ENCODE results near the gene PGM2. TPM values are rescaled to one million over a fixed set of nuclear protein-coding genes. Genes with fewer than 3 reads are reported as not detected.
A peak's percentile ranks its signal among the peaks of the same experiment; 100 is the strongest.
"Not testable (repeated sequence)": the region's sequence is repeated elsewhere in the genome, so short reads cannot be mapped to it uniquely, and the experiment has no call there.

PGM2 gene
- total and polyA plus RNA-seq, 4 donors: 4.0 to 11.9 (median 7.9) TPM

DNA sequence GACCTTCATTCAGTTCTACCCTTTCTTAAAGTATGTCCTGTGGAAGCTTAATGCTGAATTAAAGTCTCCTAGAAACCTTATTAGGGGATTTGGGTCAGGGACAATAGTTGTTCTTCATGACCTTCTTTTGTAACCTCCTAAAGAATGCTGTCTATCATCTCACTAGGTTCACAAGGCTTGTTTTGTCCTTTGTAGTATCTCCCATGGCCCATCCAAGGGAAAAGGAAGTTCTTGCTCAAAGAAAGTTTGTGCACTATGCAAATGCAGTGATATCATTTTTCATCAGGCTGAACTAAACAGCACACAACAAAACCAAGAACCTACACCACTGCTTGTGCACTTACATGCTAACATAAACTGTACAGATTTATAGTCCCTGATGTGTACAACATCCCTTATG is 46.6 kb upstream of the PGM2 start:
- Histone ChIP-seq H3K27ac (ENCODE audit: low read depth in 1 of 2, low read length in 2 of 2) (no peak overlapping the region), H3K4me1 (ENCODE audit: control insufficient read depth in 4 of 4, insufficient read depth in 4 of 4, low read length in 3 of 4) (no peaks in the 10 kb centered on the region), H3K4me3 (ENCODE audit: low read depth in 1 of 3, low read length in 3 of 3) (no peak overlapping the region), H3K9ac (ENCODE audit: low read depth in 1 of 2, low read length in 2 of 2) (no peak overlapping the region), H3K27me3 (ENCODE audit: control insufficient read depth in 4 of 4, insufficient read depth in 4 of 4, low read length in 3 of 4) (no peaks in the 10 kb centered on the region), H3K9me3 (ENCODE audit: control insufficient read depth in 4 of 4, low read length in 3 of 4) (no peaks in the 10 kb centered on the region), H3K36me3 (ENCODE audit: control insufficient read depth in 4 of 4, insufficient read depth in 3 of 4, low read depth in 1 of 4, low read length in 3 of 4) (no peaks in the 10 kb centered on the region)
- no peak for DNase-seq (ENCODE audit: low spot score)
- TF ChIP-seq ZBTB33 (IDR thresholded peaks at IDR 0.05): no peak
- TF ChIP-seq, protein P1, sequence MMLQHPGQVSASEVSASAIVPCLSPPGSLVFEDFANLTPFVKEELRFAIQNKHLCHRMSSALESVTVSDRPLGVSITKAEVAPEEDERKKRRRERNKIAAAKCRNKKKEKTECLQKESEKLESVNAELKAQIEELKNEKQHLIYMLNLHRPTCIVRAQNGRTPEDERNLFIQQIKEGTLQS (IDR thresholded peaks at IDR 0.05): no peak

DNA sequence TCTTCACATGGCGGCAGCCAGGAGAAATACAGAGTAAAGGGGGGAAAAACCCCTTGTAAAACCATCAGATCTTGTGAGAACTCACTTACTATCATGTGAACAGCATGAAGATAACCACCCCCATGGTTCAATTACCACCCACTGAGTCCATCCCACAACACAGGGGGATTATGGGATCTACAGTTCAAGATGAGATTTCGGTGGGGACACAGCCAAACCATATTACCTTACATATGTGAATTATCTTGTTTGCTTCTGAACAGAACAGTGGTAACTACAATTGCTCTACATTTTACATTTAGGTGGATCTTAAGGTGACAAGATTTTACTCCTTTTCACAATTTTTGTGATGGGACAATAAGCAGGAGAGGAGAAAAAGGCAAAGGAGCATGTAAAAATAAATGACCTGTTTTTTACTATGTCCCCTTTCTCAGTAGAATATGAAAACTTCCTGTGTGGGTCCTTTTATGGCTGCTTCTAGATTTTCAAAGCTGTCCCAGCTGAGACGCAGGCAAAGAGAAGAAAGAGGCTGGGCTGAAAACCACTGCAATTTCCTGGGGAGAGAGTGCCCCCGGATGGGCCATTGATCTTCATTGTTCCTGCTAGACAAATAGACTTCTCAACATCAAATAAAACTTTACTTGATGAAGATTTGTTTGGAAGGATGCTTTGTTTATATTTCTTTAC is 45.9 kb upstream of the PGM2 start:
- TF ChIP-seq RAD21 (IDR thresholded peaks at IDR 0.05) (peak; percentile 57 to 63), RXRA (IDR thresholded peaks at IDR 0.05) (no peak), FOXA1 (IDR thresholded peaks at IDR 0.05) (no peak)
- Histone ChIP-seq H3K9ac (ENCODE audit: low read depth in 1 of 2, low read length in 2 of 2) (no peak overlapping the region), H3K4me3 (ENCODE audit: low read depth in 1 of 3, low read length in 3 of 3) (no peak overlapping the region), H3K27ac (ENCODE audit: low read depth in 1 of 2, low read length in 2 of 2) (no peak overlapping the region), H3K9me3 (ENCODE audit: control insufficient read depth in 4 of 4, low read length in 3 of 4) (no peaks in the 10 kb centered on the region), H3K36me3 (ENCODE audit: control insufficient read depth in 4 of 4, insufficient read depth in 3 of 4, low read depth in 1 of 4, low read length in 3 of 4) (no peaks in the 10 kb centered on the region), H3K27me3 (ENCODE audit: control insufficient read depth in 4 of 4, insufficient read depth in 4 of 4, low read length in 3 of 4) (no peaks in the 10 kb centered on the region), H3K4me1 (ENCODE audit: control insufficient read depth in 4 of 4, insufficient read depth in 4 of 4, low read length in 3 of 4) (no peaks in the 10 kb centered on the region)
- no peak for DNase-seq (ENCODE audit: low spot score)
- WGBS: 59% methylated on average over 4 of the region's 4 CpGs

- no peak for TF ChIP-seq NR2F2 (IDR thresholded peaks at IDR 0.05)
- no peak for TF ChIP-seq JUND (IDR thresholded peaks at IDR 0.05)
- TF ChIP-seq RXRA (IDR thresholded peaks at IDR 0.05): no peak
- TF ChIP-seq YY1 (IDR thresholded peaks at IDR 0.05): no peak
- no peak for TF ChIP-seq TAF1 (conservative IDR thresholded peaks at IDR 0.05)
- TF ChIP-seq ZBTB33 (IDR thresholded peaks at IDR 0.05): no peak
- no peak for TF ChIP-seq RAD21 (IDR thresholded peaks at IDR 0.05)
- no peak for TF ChIP-seq GABPA (IDR thresholded peaks at IDR 0.05 in 1 of 2, conservative IDR thresholded peaks at IDR 0.05 in 1 of 2)
- no peak for TF ChIP-seq FOXA1 (IDR thresholded peaks at IDR 0.05)
- TF ChIP-seq EGR1 (IDR thresholded peaks at IDR 0.05; ENCODE audit: low read depth in 2 of 2): no peak
- no peak for TF ChIP-seq HNF4G (IDR thresholded peaks at IDR 0.05)
- no peak for TF ChIP-seq FOXA2 (IDR thresholded peaks at IDR 0.05)
- no peak for TF ChIP-seq HNF4A (conservative IDR thresholded peaks at IDR 0.05)
- TF ChIP-seq, protein P1 (IDR thresholded peaks at IDR 0.05): no peak
- no peak for TF ChIP-seq REST (IDR thresholded peaks at IDR 0.05)
- TF ChIP-seq, protein P2, sequence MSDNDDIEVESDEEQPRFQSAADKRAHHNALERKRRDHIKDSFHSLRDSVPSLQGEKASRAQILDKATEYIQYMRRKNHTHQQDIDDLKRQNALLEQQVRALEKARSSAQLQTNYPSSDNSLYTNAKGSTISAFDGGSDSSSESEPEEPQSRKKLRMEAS (IDR thresholded peaks at IDR 0.05): no peak
- no peaks in the 10 kb centered on the region for H3K36me3 ChIP-seq (ENCODE audit: control insufficient read depth in 4 of 4, insufficient read depth in 3 of 4, low read depth in 1 of 4, low read length in 3 of 4)
These were observed 45.4 kb upstream of the PGM2 start for GRCh38 chr4:37781131-37781455.

DNA sequence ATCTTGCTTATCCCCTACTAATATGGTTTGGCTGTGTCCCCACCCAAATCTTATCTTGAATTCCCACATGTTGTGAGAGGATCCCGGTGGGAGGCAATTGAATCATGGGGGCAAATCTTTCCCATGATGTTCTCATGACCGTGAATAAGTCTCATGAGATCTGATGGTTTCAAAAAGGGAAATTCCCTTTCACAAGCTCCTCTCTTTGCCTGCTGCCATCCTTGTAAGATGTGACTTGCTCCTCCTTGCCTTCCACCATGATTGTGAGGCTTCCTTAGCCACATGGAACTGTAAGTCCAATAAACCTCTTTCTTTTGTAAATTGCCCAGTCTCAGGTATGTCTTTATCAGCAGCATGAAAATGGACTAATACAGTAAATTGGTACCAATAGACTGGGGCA is 40.2 kb upstream of the PGM2 start:
- not testable (repeated sequence) for DNase-seq (ENCODE audit: low spot score); H3K27me3 ChIP-seq (ENCODE audit: control insufficient read depth in 4 of 4, insufficient read depth in 4 of 4, low read length in 3 of 4); H3K4me3 ChIP-seq (ENCODE audit: low read depth in 1 of 3, low read length in 3 of 3); H3K9ac ChIP-seq (ENCODE audit: low read depth in 1 of 2, low read length in 2 of 2); H3K27ac ChIP-seq (ENCODE audit: low read depth in 1 of 2, low read length in 2 of 2); H3K9me3 ChIP-seq (ENCODE audit: control insufficient read depth in 4 of 4, low read length in 3 of 4); H3K36me3 ChIP-seq (ENCODE audit: control insufficient read depth in 4 of 4, insufficient read depth in 3 of 4, low read depth in 1 of 4, low read length in 3 of 4); H3K4me1 ChIP-seq (ENCODE audit: control insufficient read depth in 4 of 4, insufficient read depth in 4 of 4, low read length in 3 of 4)
- WGBS: 90% methylated on average over 2 of the region's 2 CpGs

More at GRCh38 chr4:37781131-37781455, 45.4 kb upstream of the PGM2 start:
- Histone ChIP-seq H3K4me1 (ENCODE audit: control insufficient read depth in 4 of 4, insufficient read depth in 4 of 4, low read length in 3 of 4) (no peaks in the 10 kb centered on the region), H3K27me3 (ENCODE audit: control insufficient read depth in 4 of 4, insufficient read depth in 4 of 4, low read length in 3 of 4) (no peaks in the 10 kb centered on the region), H3K9me3 (ENCODE audit: control insufficient read depth in 4 of 4, low read length in 3 of 4) (no peaks in the 10 kb centered on the region), H3K9ac (ENCODE audit: low read depth in 1 of 2, low read length in 2 of 2) (no peak overlapping the region), H3K27ac (ENCODE audit: low read depth in 1 of 2, low read length in 2 of 2) (no peak overlapping the region), H3K4me3 (ENCODE audit: low read depth in 1 of 3, low read length in 3 of 3) (no peak overlapping the region)
- WGBS: 71% methylated on average over 2 of the region's 2 CpGs
- DNase-seq (ENCODE audit: low spot score): no peak

Data from liver (tissue), 9 donors.